HCT116 (cell line): ENCODE results near the gene ITFG1. TPM values are rescaled to one million over a fixed set of nuclear protein-coding genes. Genes with fewer than 3 reads are reported as not detected.

ENCODE experiments used
- ATAC-seq: fragments of 200-7000 bp; cut with Tn5 transposase; 2 replicates; pipeline ENCODE4 v1.9.1; 2020; ENCODE audit warnings: mild to moderate bottlenecking, moderate library complexity
- BruUV-seq: library from RNA; stranded (reverse); fragments of 400-500 nt; replicated peaks from 2 replicates; lab custom pipeline; 2021; lab: Mats Ljungman, UMichigan
- CTCF ChIA-PET: fragments of 300-600 bp; sonication (Branson Sonifier 250); formaldehyde crosslinking; loops from one replicate; lab custom pipeline; 2021; ENCODE audit warnings: antibody characterized with exemption; lab: Charles Lee
- POLR2A ChIA-PET: fragments of 300-600, 350-600 bp; sonication (Branson Sonifier 250); formaldehyde crosslinking; loops from one replicate; lab custom pipeline; 2021; ENCODE audit warnings: antibody characterized with exemption; lab: Charles Lee
- RAD21 ChIA-PET, 2 experiments: fragments of 300-600 bp; sonication (Branson Sonifier 250); formaldehyde crosslinking; loops; one replicate each; lab custom pipeline; 2023; ENCODE audit warnings: low total read pairs in 2 of 2; ENCODE audit not compliant: uncharacterized antibody in 2 of 2, unreplicated experiment in 2 of 2, low non-redundant PET in 1 of 2; lab: Charles Lee
- DNase-seq: peaks from one replicate; pipeline ENCODE4 v3.0.0-alpha.2; 2010; ENCODE audit warnings: low read depth, low spot score
- H2AFZ ChIP-seq: fragments of 200-600 bp; shearing (Covaris generic), sonication (generic); 2 replicates; pipeline ENCODE4 v1.6.1; 2017; ENCODE audit warnings: low read depth, mixed run types, mixed read lengths, antibody characterized with exemption, low read length; ENCODE audit not compliant: poor library complexity, severe bottlenecking
- H3K27ac ChIP-seq: 2 replicates; pipeline ENCODE4 v1.5.1; 2012; ENCODE audit warnings: low read depth, low read length
- H3K27me3 ChIP-seq: fragments of 200-600 bp; sonication (generic); 2 replicates; pipeline ENCODE4 v1.6.1; 2016; ENCODE audit warnings: mixed run types, low read length, mixed read lengths; ENCODE audit not compliant: insufficient read depth
- H3K36me3 ChIP-seq, 2 experiments: fragments of 200-500 bp in 1 of 2; fragments of 200-600 bp in 1 of 2; sonication (Bioruptor generic) in 1 of 2; sonication (generic) in 1 of 2; 2 replicates each; pipeline versions ENCODE4 v1.5.1 to v1.6.1; 2014 to 2016; ENCODE audit warnings: low read length in 2 of 2, inconsistent platforms in 1 of 2, mixed read lengths in 1 of 2, mixed run types in 1 of 2; ENCODE audit not compliant: insufficient read depth in 2 of 2, control insufficient read depth in 1 of 2
- H3K4me1 ChIP-seq, 2 experiments: fragments of 200-600 bp in 1 of 2; sonication (generic) in 1 of 2; 2 replicates each; pipeline versions ENCODE4 v1.5.1 to v1.6.1; 2012 to 2017; ENCODE audit warnings: low read length in 2 of 2, inconsistent platforms in 1 of 2, mild to moderate bottlenecking in 1 of 2, mixed read lengths in 1 of 2, mixed run types in 1 of 2, moderate library complexity in 1 of 2; ENCODE audit not compliant: insufficient read depth in 2 of 2, control insufficient read depth in 1 of 2
- H3K4me2 ChIP-seq: fragments of 200-600 bp; sonication (generic); 2 replicates; pipeline ENCODE4 v1.6.1; 2017; ENCODE audit warnings: mixed run types, low read length, mixed read lengths
- H3K4me3 ChIP-seq, 2 experiments: fragments of 200-600 bp in 1 of 2; sonication (generic) in 1 of 2; replicated peaks in 1 of 2; 2 replicates each; pipeline ENCODE4 v1.5.1; 2011 to 2016; ENCODE audit warnings: low read length in 2 of 2, control low read depth in 1 of 2, low read depth in 1 of 2, mild to moderate bottlenecking in 1 of 2, mixed read lengths in 1 of 2, mixed run types in 1 of 2
- H3K79me2 ChIP-seq: fragments of 200-600 bp; sonication (generic); 2 replicates; pipeline ENCODE4 v1.6.1; 2017; ENCODE audit warnings: mild to moderate bottlenecking, mixed run types, low read length, moderate library complexity, mixed read lengths; ENCODE audit not compliant: insufficient read depth
- H3K9ac ChIP-seq: fragments of 200-600 bp; sonication (generic); 2 replicates; pipeline ENCODE4 v1.6.1; 2016; ENCODE audit warnings: low read length, mixed read lengths
- H3K9me2 ChIP-seq: fragments of 200-600 bp; sonication (generic), shearing (Covaris generic); 2 replicates; pipeline ENCODE4 v1.6.1; 2017; ENCODE audit warnings: mixed run types, mild to moderate bottlenecking, moderate library complexity; ENCODE audit not compliant: insufficient read depth
- H3K9me3 ChIP-seq, 2 experiments: fragments of 200-500 bp in 1 of 2; fragments of 200-600 bp in 1 of 2; sonication (Bioruptor generic) in 1 of 2; sonication (generic) in 1 of 2; 2 replicates each; pipeline ENCODE4 v1.6.1; 2014 to 2017; ENCODE audit warnings: low read length in 2 of 2, mixed read lengths in 2 of 2, inconsistent platforms in 1 of 2, low read depth in 1 of 2, mild to moderate bottlenecking in 1 of 2, mixed run types in 1 of 2, moderate library complexity in 1 of 2; ENCODE audit not compliant: control insufficient read depth in 1 of 2, insufficient read depth in 1 of 2
- H4K20me1 ChIP-seq: fragments of 200-600 bp; sonication (generic), shearing (Covaris generic); 2 replicates; pipeline ENCODE4 v1.6.1; 2017; ENCODE audit warnings: mixed run types, mild to moderate bottlenecking, moderate library complexity; ENCODE audit not compliant: insufficient read depth
- CBX3 ChIP-seq: IDR thresholded peaks from 2 replicates; pipeline ENCODE4 v1.6.1; 2012; ENCODE audit warnings: low read depth
- ELF1 ChIP-seq: IDR thresholded peaks from 2 replicates; pipeline ENCODE4 v1.6.1; 2012; ENCODE audit warnings: low read depth, borderline replicate concordance
- EZH2 ChIP-seq: fragments of 200-600 bp; sonication (generic); IDR thresholded peaks from 2 replicates; pipeline ENCODE4 v1.6.1; 2017; ENCODE audit warnings: antibody characterized with exemption, mixed run types
- EZH2phosphoT487 ChIP-seq: fragments of 200-600 bp; IDR thresholded peaks from 2 replicates; pipeline ENCODE4 v1.6.1; 2018; ENCODE audit warnings: antibody characterized with exemption, borderline replicate concordance
- POLR2A ChIP-seq: IDR thresholded peaks from 2 replicates; pipeline ENCODE4 v1.7.0; 2011; ENCODE audit warnings: borderline replicate concordance; ENCODE audit not compliant: insufficient read depth, insufficient read length; ENCODE audit errors: extremely low read depth
- SRF ChIP-seq: IDR thresholded peaks from 2 replicates; pipeline ENCODE4 v1.6.1; 2012; ENCODE audit warnings: low read depth
- TCF7L2 ChIP-seq: IDR thresholded peaks from 2 replicates; pipeline ENCODE4 v1.7.0; 2011; ENCODE audit warnings: borderline replicate concordance, inconsistent platforms; ENCODE audit not compliant: insufficient read depth, insufficient read length; ENCODE audit errors: extremely low read depth
- YY1 ChIP-seq: IDR thresholded peaks from 2 replicates; pipeline ENCODE4 v1.6.1; 2011; ENCODE audit warnings: low read length, low read depth, moderate library complexity, mild to moderate bottlenecking; ENCODE audit not compliant: insufficient replicate concordance; ENCODE audit errors: extremely low read depth
- intact Hi-C: fragments of 100-400 bp; cut with micrococcal nuclease; formaldehyde crosslinking; loops from 2 replicates; pipeline ENCODE4 v1.10.0; 2022
- total RNA-seq: library from RNA; stranded (reverse); gene quantifications from one replicate; pipeline ENCODE4 v1.2.1, GENCODE V29; 2021; ENCODE audit not compliant: unreplicated experiment
- TF ChIP-seq, protein P1 (sequence below): IDR thresholded peaks from 2 replicates; pipeline ENCODE4 v1.6.1; 2012
- TF ChIP-seq, protein P2 (sequence below): IDR thresholded peaks from 2 replicates; pipeline ENCODE4 v1.6.1; 2012
- TF ChIP-seq, protein P3 (sequence below): IDR thresholded peaks from 2 replicates; pipeline ENCODE4 v1.6.1; 2011; ENCODE audit warnings: mild to moderate bottlenecking, low read length, moderate library complexity; ENCODE audit not compliant: insufficient replicate concordance; ENCODE audit errors: extremely low read depth
- TF ChIP-seq, protein P4 (sequence below): IDR thresholded peaks from 2 replicates; pipeline ENCODE4 v1.6.1; 2012; ENCODE audit warnings: low read depth

The ITFG1 gene
- total RNA-seq, 1 experiment from 2014 or later = 24.9 TPM

DNA sequence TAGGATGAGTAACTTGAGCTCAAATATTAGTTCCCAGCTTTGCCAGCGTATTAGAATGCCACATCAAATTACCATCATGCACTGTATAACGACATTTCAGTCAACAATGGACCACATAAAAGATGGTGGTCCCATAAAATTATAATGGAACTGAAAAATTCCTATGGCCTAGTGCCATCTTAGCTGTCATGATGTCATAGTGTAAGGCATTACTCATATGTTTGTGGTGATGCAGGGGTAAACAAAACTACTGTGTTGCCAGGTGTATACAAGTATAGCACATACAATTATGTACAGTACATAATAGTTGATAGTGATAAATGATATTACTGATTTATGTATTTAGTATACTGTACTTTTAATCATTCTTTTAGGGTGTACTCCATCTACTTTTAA is 262.7 kb downstream of the ITFG1 start:
- Histone ChIP-seq H3K9me2 (no peaks in the 10 kb centered on the region), H3K36me3 (no peaks in the 10 kb centered on the region), H3K4me2 (no peak overlapping the region), H4K20me1 (no peaks in the 10 kb centered on the region), H3K4me3 (no peak overlapping the region), H3K9me3 (no peaks in the 10 kb centered on the region), H3K27me3 (no peaks in the 10 kb centered on the region), H3K27ac (no peak overlapping the region), H3K79me2 (no peaks in the 10 kb centered on the region), H3K4me1 (no peaks in the 10 kb centered on the region), H3K9ac (no peak overlapping the region), H2AFZ (no peak overlapping the region)
- no TSS peak for BruUV-seq
- ChIA-PET POLR2A (no interaction called here), RAD21 (no interaction called here), CTCF (no interaction called here)
- DNase-seq (no peak), ATAC-seq (no peak)
- intact Hi-C loops = no loop called here
- no peak for TF ChIP-seq EZH2phosphoT487
- TF ChIP-seq CBX3 = no peak
- TF ChIP-seq, protein P1, sequence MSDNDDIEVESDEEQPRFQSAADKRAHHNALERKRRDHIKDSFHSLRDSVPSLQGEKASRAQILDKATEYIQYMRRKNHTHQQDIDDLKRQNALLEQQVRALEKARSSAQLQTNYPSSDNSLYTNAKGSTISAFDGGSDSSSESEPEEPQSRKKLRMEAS = no peak
- TF ChIP-seq YY1 = no peak
- no peak for TF ChIP-seq SRF
- no peak for TF ChIP-seq ELF1
- TF ChIP-seq, protein P2, sequence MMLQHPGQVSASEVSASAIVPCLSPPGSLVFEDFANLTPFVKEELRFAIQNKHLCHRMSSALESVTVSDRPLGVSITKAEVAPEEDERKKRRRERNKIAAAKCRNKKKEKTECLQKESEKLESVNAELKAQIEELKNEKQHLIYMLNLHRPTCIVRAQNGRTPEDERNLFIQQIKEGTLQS = no peak
- TF ChIP-seq EZH2 = no peak
- no peak for TF ChIP-seq TCF7L2
- no peak for TF ChIP-seq POLR2A
- TF ChIP-seq, protein P3, sequence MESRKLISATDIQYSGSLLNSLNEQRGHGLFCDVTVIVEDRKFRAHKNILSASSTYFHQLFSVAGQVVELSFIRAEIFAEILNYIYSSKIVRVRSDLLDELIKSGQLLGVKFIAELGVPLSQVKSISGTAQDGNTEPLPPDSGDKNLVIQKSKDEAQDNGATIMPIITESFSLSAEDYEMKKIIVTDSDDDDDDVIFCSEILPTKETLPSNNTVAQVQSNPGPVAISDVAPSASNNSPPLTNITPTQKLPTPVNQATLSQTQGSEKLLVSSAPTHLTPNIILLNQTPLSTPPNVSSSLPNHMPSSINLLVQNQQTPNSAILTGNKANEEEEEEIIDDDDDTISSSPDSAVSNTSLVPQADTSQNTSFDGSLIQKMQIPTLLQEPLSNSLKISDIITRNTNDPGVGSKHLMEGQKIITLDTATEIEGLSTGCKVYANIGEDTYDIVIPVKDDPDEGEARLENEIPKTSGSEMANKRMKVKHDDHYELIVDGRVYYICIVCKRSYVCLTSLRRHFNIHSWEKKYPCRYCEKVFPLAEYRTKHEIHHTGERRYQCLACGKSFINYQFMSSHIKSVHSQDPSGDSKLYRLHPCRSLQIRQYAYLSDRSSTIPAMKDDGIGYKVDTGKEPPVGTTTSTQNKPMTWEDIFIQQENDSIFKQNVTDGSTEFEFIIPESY = no peak
- TF ChIP-seq, protein P4, sequence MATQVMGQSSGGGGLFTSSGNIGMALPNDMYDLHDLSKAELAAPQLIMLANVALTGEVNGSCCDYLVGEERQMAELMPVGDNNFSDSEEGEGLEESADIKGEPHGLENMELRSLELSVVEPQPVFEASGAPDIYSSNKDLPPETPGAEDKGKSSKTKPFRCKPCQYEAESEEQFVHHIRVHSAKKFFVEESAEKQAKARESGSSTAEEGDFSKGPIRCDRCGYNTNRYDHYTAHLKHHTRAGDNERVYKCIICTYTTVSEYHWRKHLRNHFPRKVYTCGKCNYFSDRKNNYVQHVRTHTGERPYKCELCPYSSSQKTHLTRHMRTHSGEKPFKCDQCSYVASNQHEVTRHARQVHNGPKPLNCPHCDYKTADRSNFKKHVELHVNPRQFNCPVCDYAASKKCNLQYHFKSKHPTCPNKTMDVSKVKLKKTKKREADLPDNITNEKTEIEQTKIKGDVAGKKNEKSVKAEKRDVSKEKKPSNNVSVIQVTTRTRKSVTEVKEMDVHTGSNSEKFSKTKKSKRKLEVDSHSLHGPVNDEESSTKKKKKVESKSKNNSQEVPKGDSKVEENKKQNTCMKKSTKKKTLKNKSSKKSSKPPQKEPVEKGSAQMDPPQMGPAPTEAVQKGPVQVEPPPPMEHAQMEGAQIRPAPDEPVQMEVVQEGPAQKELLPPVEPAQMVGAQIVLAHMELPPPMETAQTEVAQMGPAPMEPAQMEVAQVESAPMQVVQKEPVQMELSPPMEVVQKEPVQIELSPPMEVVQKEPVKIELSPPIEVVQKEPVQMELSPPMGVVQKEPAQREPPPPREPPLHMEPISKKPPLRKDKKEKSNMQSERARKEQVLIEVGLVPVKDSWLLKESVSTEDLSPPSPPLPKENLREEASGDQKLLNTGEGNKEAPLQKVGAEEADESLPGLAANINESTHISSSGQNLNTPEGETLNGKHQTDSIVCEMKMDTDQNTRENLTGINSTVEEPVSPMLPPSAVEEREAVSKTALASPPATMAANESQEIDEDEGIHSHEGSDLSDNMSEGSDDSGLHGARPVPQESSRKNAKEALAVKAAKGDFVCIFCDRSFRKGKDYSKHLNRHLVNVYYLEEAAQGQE = no peak
